ENCODE results near the gene CYP8B1.

The CYP8B1 gene, protein sequence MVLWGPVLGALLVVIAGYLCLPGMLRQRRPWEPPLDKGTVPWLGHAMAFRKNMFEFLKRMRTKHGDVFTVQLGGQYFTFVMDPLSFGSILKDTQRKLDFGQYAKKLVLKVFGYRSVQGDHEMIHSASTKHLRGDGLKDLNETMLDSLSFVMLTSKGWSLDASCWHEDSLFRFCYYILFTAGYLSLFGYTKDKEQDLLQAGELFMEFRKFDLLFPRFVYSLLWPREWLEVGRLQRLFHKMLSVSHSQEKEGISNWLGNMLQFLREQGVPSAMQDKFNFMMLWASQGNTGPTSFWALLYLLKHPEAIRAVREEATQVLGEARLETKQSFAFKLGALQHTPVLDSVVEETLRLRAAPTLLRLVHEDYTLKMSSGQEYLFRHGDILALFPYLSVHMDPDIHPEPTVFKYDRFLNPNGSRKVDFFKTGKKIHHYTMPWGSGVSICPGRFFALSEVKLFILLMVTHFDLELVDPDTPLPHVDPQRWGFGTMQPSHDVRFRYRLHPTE

DNA sequence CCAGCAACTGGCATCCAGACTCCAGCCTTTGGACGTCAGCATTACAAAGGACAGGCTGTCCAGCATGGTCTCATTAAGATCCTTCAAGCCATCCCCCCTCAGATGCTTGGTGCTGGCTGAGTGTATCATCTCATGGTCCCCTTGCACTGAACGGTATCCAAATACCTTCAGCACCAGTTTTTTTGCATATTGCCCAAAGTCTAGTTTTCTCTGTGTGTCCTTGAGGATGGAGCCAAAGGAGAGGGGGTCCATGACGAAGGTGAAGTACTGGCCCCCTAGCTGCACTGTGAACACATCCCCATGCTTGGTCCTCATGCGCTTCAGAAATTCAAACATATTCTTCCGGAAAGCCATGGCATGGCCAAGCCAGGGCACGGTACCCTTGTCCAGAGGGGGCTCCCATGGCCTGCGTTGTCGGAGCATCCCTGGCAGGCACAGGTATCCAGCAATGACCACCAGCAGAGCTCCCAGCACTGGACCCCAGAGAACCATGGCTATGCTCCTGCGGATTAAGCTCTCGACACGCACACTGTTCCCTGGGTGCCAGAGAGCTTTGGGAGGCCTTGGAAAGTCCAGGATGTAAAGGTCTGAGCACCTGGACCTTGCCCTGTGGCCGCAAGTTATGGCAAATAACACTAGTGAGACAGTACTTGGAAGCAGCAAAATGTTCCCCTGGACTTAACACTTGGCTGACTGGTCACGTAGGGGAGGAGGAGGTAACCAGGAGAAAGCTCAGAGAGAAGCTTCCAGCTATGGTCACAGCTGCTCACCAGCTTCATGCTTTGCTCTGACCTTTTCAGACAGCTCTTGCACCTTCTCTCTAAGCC lies at the start of gene CYP8B1:
Gene CYP8B1 (minus strand): TSS at position 555 of the 827 bp plus-strand sequence. CDS start 63 bp downstream, at position 492.
- DNase-seq (ENCODE audit: low read depth), result no peak

DNA sequence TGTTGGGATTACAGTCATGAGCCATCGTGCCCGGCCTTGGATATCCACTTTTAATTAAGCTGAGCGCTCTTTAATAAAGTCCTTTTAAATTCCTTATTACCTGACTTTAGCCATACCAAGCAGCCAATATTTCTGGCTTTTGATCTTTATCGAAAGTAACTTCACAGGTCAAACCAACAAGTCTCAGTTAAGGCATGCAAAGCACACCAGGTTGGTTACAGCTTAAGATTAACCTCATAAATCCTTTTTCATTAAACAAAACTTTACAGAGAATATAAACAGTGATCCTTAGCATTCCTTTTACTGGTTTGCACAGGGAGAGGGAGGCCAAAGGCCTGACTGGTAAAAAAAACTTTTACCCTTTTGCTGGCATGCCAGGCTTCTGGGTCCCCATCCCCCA lies 47.9 kb upstream of the CYP8B1 start:
- DNase-seq (ENCODE audit: low read depth), result no peak

GRCh38 chr3:42914771-42915515 lies 39.3 kb upstream of the CYP8B1 start:
- no peak for DNase-seq (ENCODE audit: low read depth)

GRCh38 chr3:42911551-42911950 lies 35.9 kb upstream of the CYP8B1 start:
- DNase-seq (ENCODE audit: low read depth), result no peak

- no peak for DNase-seq (ENCODE audit: low read depth)
These were observed 33.0 kb upstream of the CYP8B1 start for GRCh38 chr3:42908675-42909074.

GRCh38 chr3:42906848-42907183 lies 31.1 kb upstream of the CYP8B1 start:
- no peak for DNase-seq (ENCODE audit: low read depth)

GRCh38 chr3:42906070-42906847 lies 30.6 kb upstream of the CYP8B1 start, which contains the start of gene ZNF662:
ZNF662 (plus strand) TSS chr3:42906142; CDS start chr3:42908115, 1,973 bp downstream.
- peak; percentile 23 for DNase-seq (ENCODE audit: low read depth)

- DNase-seq (ENCODE audit: low read depth), result no peak
These were observed 30.0 kb upstream of the CYP8B1 start for GRCh38 chr3:42905740-42906069.

DNA sequence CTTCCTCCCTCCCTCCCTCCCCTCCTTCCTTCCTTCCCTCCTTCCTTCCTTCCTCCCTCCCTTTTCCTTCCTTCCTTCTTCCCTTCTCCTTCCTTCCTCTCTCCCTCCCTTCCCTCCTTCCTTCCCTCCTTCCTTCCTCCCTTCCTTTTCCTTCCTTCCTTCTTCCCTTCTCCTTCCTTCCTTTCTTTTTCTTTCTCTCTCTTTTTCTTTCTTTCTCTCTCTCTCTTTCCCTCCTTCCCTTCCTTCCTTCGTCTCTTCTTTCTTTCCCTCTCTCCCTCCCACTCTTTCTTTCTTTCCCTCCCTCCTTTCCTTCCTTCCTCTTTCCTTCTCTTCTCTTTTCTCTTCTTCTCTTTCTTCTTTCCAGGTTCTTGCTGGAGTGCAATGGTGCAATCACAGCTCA lies 28.4 kb upstream of the CYP8B1 start:
- DNase-seq (ENCODE audit: low read depth), result no peak

DNA sequence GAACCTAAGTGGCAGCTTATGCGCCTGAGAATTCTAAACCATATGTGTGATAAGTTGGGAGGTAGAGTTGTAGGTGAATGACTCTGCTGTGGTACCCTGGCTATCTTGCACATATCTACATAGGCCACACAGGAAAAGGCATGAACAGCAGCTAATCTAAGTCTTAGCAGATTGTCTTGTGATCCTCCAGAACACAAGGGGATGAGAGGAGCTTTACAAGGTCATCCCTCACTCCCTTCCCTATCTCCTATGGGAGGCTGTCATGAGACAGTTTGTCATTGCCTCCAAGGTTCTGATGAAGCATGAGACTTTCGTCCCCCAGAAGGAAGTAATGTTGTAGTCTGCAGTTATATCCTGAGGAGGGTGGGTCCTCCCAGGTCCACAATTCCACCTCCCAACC lies 26.6 kb upstream of the CYP8B1 start:
- DNase-seq (ENCODE audit: low read depth), result no peak

DNA sequence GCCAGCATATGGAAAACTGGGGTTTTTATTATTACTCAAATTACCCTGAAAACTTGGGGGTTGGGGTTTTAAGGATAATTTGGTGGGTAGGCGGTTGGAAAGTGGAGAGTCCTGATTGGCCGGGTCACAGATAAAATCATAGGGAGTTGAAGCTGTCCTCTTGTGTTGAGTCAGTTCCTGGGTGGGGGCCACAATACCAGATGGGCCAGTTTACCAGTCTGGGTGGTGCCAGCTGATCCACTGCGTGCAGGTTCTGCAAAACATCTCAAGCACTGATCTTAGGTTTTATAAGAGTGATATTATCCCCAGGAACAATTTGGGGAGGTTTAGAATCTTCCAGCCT lies 25.4 kb upstream of the CYP8B1 start:
- no peak for DNase-seq (ENCODE audit: low read depth)

DNA sequence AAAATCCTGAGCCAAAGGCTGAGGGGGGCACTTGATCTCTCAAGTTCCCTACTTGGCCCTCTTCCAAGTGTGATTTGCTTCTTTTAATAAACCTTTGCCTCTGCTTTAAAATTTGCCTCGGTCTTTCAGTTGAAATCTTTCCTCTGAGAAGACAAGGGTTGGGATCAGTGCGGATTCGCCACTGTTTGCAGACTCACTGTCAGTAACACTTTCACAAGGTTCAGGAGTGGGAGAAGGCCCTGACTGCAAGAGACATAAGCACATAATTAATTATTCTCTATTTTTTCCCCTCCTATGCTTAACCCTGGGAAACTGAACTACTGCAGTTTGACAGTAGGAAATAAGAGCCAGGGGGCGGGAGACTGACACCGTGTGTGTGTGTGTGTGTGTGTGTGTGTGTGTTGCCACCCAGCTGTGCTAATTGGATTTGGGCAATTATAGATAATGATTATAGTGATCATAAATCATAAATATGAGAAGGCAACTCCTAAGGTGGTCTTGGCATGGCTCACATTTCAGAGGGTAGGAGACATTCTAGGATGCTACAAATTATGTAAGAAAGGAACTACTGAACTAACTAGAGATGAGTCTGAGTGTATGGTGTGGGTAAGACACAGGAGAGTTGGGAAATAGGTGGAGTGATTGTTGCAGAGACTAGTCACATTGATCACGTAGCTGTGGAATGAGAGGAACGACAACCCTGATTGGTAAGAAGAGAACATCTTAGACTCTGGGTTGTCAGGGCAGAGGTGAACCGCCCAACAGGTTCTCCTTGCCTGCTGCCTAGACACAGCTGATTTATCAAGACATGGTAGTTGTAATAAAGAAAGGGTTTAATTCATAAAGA lies 24.8 kb upstream of the CYP8B1 start:
- no peak for DNase-seq (ENCODE audit: low read depth)

GRCh38 chr3:42898896-42899675 lies 23.4 kb upstream of the CYP8B1 start:
- no peak for DNase-seq (ENCODE audit: low read depth)

DNA sequence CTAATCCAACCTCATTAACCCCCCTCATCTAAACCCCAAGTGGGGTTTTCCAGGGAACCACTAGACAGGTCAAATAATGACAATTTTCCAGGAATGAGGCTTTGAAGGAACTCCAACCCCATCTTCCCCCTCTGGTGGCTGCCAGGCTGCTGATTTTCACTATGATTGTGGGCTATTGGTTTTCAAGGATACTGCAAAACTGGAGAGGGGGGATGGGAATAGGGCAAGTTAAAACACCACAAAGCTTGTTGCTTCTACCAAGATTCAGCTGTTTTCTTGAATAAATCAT lies 19.8 kb upstream of the CYP8B1 start:
- no peak for DNase-seq (ENCODE audit: low read depth)

DNA sequence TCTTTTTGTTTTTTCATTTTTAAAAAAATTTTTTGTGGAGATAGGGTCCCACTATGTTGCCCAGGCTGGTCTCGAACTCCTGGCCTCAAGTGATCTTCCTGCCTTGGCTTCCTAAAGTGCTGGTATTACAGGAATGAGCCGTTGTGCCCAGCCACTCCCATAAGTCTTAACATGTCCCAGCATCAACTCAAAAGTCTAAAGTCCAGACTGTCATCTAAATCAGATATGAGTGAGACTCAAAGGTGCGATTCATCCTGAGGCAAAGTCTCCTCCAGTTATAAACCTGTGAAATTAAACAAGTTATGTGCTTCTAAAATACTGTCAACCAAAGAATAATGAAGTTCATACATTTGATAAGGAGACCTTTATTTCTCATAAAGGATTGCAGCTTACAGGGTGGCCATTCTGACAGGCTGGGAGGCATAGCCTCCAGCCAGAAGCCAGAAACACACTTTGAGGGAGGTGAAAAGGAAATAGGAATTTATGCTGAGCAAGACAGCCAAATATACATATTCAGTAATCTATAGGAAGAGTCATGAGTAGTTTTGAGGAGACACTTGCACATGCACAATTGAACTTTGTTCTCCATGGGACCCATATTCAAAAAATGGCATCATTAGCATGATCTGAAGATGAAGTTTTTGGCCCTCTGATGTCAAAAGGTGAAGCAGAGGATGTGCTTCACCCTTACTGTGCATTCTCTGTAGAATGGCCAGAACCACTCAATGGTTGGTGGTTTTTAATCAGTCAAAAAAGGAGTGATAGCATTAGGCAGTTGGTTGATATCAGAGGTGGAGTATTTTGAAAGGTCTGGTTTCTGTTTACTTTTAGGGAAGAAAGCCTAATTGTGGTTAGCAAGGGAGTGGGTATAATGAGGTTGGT lies 19.3 kb upstream of the CYP8B1 start:
- no peak for DNase-seq (ENCODE audit: low read depth)

- DNase-seq (ENCODE audit: low read depth), result no peak
These were observed 17.1 kb upstream of the CYP8B1 start for GRCh38 chr3:42892807-42893206.

DNA sequence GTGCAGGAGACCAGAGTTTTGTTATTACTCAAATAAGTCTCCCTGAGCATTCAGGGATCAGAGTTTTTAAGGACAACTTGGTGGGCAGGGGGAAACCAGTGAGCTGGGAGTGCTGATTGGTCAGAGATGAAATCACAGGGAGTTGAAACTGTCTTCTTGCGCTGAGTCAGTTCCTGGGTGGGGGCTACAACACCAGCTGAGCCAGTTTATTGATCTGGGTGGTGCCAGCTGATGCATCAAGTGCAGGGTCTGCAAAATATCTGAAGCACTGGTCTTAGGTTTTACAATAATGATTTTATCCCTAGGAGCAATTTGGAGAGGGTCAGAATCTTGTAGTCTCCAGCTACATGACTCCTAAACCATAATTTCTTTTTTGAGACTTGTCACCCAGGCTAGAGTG lies 16.5 kb upstream of the CYP8B1 start:
- no peak for DNase-seq (ENCODE audit: low read depth)

GRCh38 chr3:42891042-42891441 lies 15.4 kb upstream of the CYP8B1 start:
- no peak for DNase-seq (ENCODE audit: low read depth)

- no peak for DNase-seq (ENCODE audit: low read depth)
These were observed 11.4 kb upstream of the CYP8B1 start for GRCh38 chr3:42887084-42887483.
